ENCODE results near the gene PPP1R14C. TPM values are rescaled to one million over a fixed set of nuclear protein-coding genes. Genes with fewer than 3 reads are reported as not detected.

PPP1R14C gene
- total and polyA plus RNA-seq, 2 experiments from 2014 or later, result 1.1 to 1.4 TPM

- H3K36me3 ChIP-seq (ENCODE audit: insufficient read depth), result no peaks in the 10 kb centered on the region
- no peaks in the 10 kb centered on the region for H3K4me1 ChIP-seq (ENCODE audit: insufficient read depth)
- no peaks in the 10 kb centered on the region for H4K20me1 ChIP-seq (replicated peaks; ENCODE audit: insufficient read depth)
- H3K27ac Mint-ChIP-seq, result no peak overlapping the region
- H2AFZ ChIP-seq, result no peak overlapping the region
- ATAC-seq, result no peak; the same call in 2 of the 3 replicates
- H3K4me3 ChIP-seq, result no peak overlapping the region
- no peaks in the 10 kb centered on the region for H3K36me3 Mint-ChIP-seq (ENCODE audit: low read depth)
- TF ChIP-seq REST (IDR thresholded peaks at IDR 0.05; ENCODE audit: unreplicated experiment) (no peak), EZH2phosphoT487 (IDR thresholded peaks at IDR 0.05; ENCODE audit: unreplicated experiment) (no peak), ETS1 (IDR thresholded peaks at IDR 0.05) (no peak), JUNB (IDR thresholded peaks at IDR 0.05; ENCODE audit: unreplicated experiment) (no peak), CREB1 (CRISPR knock-in tag; IDR thresholded peaks at IDR 0.05; ENCODE audit: low read depth) (no peak), ZNF462 (CRISPR knock-in tag; IDR thresholded peaks at IDR 0.05) (no peak), POLR2AphosphoS5 (IDR thresholded peaks at IDR 0.05; ENCODE audit: low read depth) (no peak)
- no peaks in the 10 kb centered on the region for H3K9me3 Mint-ChIP-seq
- no peak overlapping the region for H3K27ac ChIP-seq (ENCODE audit: low read depth)
- H3F3A ChIP-seq (replicated peaks; ENCODE audit: low read depth), result no peaks in the 10 kb centered on the region
- H3K27me3 Mint-ChIP-seq (ENCODE audit: insufficient read depth, low read depth, poor library complexity), result peaks cover 5% of the 10 kb centered on the region
- no peak overlapping the region for H3K4me2 ChIP-seq
- no peaks in the 10 kb centered on the region for H3K9me2 ChIP-seq (ENCODE audit: insufficient read depth)
- H3K79me2 ChIP-seq (replicated peaks; ENCODE audit: insufficient read depth), result no peaks in the 10 kb centered on the region
- no peak for DNase-seq (ENCODE audit: low spot score)
- no peaks in the 10 kb centered on the region for H3K27me3 ChIP-seq (ENCODE audit: insufficient read depth)
- H3K4me1 Mint-ChIP-seq, result peaks cover 6% of the 10 kb centered on the region; the same call in 2 of the 3 replicates
- no peak overlapping the region for H3K4me3 Mint-ChIP-seq
Observed at GRCh38 chr6:150201772-150202329, 59.0 kb downstream of the PPP1R14C start.
